PC-9 (cell line): Measurements from ENCODE around the gene ZNF407.
"Not testable (repeated sequence)": the region's sequence is repeated elsewhere in the genome, so short reads cannot be mapped to it uniquely, and the experiment has no call there.

ENCODE experiments used
- CTCF ChIP-seq: fragments of 200-600 bp; sonication (generic); conservative IDR thresholded peaks from 2 replicates; pipeline ENCODE4 v1.6.1; 2017; ENCODE audit warnings: mixed run types, antibody characterized with exemption, mild to moderate bottlenecking, moderate library complexity
- EZH2 ChIP-seq: fragments of 200-600 bp; sonication (generic); IDR thresholded peaks from 2 replicates; pipeline ENCODE4 v1.8.0; 2017; ENCODE audit warnings: antibody characterized with exemption, low read depth

- not testable (repeated sequence) for TF ChIP-seq EZH2, CTCF
Measured at GRCh38 chr18:75104029-75104428, 506.4 kb downstream of the ZNF407 start.
